Caco-2 (cell line): ENCODE data around the gene NUDT3. TPM values are rescaled to one million over a fixed set of nuclear protein-coding genes. Genes with fewer than 3 reads are reported as not detected.
"Not testable (repeated sequence)": the region's sequence is repeated elsewhere in the genome, so short reads cannot be mapped to it uniquely, and the experiment has no call there.

Experiments used
- BruUV-seq: library from RNA; stranded (reverse); fragments of 400-500 nt; replicated peaks from 2 replicates; lab custom pipeline; 2021; lab: Mats Ljungman, UMichigan
- CTCF ChIA-PET: fragments of 300-600 bp; sonication (Branson Sonifier 250); formaldehyde crosslinking; loops from one replicate; lab custom pipeline; 2022; ENCODE audit warnings: antibody characterized with exemption; lab: Charles Lee
- POLR2A ChIA-PET: fragments of 300-600 bp; sonication (Branson Sonifier 250); formaldehyde crosslinking; loops from one replicate; lab custom pipeline; 2022; ENCODE audit warnings: antibody characterized with exemption; lab: Charles Lee
- DNase-seq, 2 experiments: peaks; one replicate each; pipeline versions ENCODE4 v3.0.0 to v3.0.0-alpha.2; 2020 to 2022
- H3K27me3 ChIP-seq: replicated peaks from 2 replicates; pipeline ENCODE4 v1.6.0; 2011; ENCODE audit warnings: low read length; ENCODE audit not compliant: control insufficient read depth, insufficient read depth
- H3K36me3 ChIP-seq: 2 replicates; pipeline ENCODE4 v1.5.1; 2011; ENCODE audit warnings: low read length; ENCODE audit not compliant: control insufficient read depth, insufficient read depth
- H3K4me1 ChIP-seq: fragments of 250-450 bp; sonication (Bioruptor Pico); 2 replicates; pipeline ENCODE4 v1.5.1; 2020; ENCODE audit warnings: mild to moderate bottlenecking
- H3K4me3 ChIP-seq: 2 replicates; pipeline ENCODE4 v1.5.1; 2011; ENCODE audit warnings: low read depth, mild to moderate bottlenecking, control low read depth, low read length
- H3K9me3 ChIP-seq: fragments of 250-450 bp; sonication (Bioruptor Pico); 2 replicates; pipeline ENCODE4 v1.5.1; 2020; ENCODE audit warnings: mild to moderate bottlenecking, moderate library complexity
- H3K27ac Mint-ChIP-seq: one replicate; pipeline ENCODE4 v1.8.0; 2022; ENCODE audit warnings: mixed read lengths; ENCODE audit not compliant: unreplicated experiment
- H3K27me3 Mint-ChIP-seq: one replicate; pipeline ENCODE4 v1.8.0; 2022; ENCODE audit warnings: mixed read lengths; ENCODE audit not compliant: insufficient read depth, unreplicated experiment
- H3K36me3 Mint-ChIP-seq: one replicate; pipeline ENCODE4 v1.8.0; 2022; ENCODE audit warnings: mild to moderate bottlenecking, mixed read lengths; ENCODE audit not compliant: insufficient read depth, unreplicated experiment
- H3K4me1 Mint-ChIP-seq: one replicate; pipeline ENCODE4 v1.8.0; 2022; ENCODE audit warnings: low read depth, mixed read lengths; ENCODE audit not compliant: unreplicated experiment
- H3K4me3 Mint-ChIP-seq: one replicate; pipeline ENCODE4 v1.8.0; 2022; ENCODE audit warnings: mild to moderate bottlenecking, moderate library complexity, mixed read lengths; ENCODE audit not compliant: unreplicated experiment
- H3K9me3 Mint-ChIP-seq: one replicate; pipeline ENCODE4 v1.8.0; 2022; ENCODE audit warnings: mixed read lengths; ENCODE audit not compliant: unreplicated experiment
- CTCF ChIP-seq, 2 experiments: fragments of 200-600 bp in 1 of 2; IDR thresholded peaks; 1 replicate in 1 of 2; 2 replicates in 1 of 2; pipeline versions ENCODE4 v1.5.1 to v1.8.0; 2011 to 2022; ENCODE audit warnings: antibody characterized with exemption in 1 of 2, control low read depth in 1 of 2, inconsistent platforms in 1 of 2, low read depth in 1 of 2, low read length in 1 of 2, mild to moderate bottlenecking in 1 of 2, moderate library complexity in 1 of 2; ENCODE audit not compliant: insufficient read depth in 1 of 2, severe bottlenecking in 1 of 2, unreplicated experiment in 1 of 2
- intact Hi-C: fragments of 100-400 bp; cut with micrococcal nuclease; formaldehyde crosslinking; loops from one replicate; pipeline ENCODE4 v1.10.0; 2022; ENCODE audit not compliant: unreplicated experiment
- total RNA-seq: library from RNA; stranded (reverse); gene quantifications from 2 replicates; pipeline ENCODE4 v1.2.3, GENCODE V29; 2022

Gene NUDT3
- total RNA-seq, 1 experiment from 2014 or later, result 22.9 TPM

GRCh38 chr6:34378470-34378869 lies 14.0 kb downstream of the NUDT3 start:
- BruUV-seq, result no TSS peak
- no peaks in the 10 kb centered on the region; the same call in 1 of the 2 replicates for H3K36me3 ChIP-seq
- no peaks in the 10 kb centered on the region for H3K27me3 ChIP-seq
- no peak for DNase-seq
- Mint-ChIP-seq H3K27me3 (no peaks in the 10 kb centered on the region), H3K27ac (no peak overlapping the region), H3K9me3 (no peaks in the 10 kb centered on the region), H3K4me1 (peaks cover 2% of the 10 kb centered on the region), H3K36me3 (no peaks in the 10 kb centered on the region), H3K4me3 (no peak overlapping the region)
- ChIA-PET CTCF (no interaction called here), POLR2A (no interaction called here)
- no peaks in the 10 kb centered on the region for H3K9me3 ChIP-seq
- TF ChIP-seq CTCF (IDR thresholded peaks at IDR 0.05; ENCODE audit: insufficient read depth in 1 of 2, low read depth in 1 of 2, low read length in 1 of 2, severe bottlenecking in 1 of 2, unreplicated experiment in 1 of 2), result no peak
- intact Hi-C loops, result no loop called here
- no peak overlapping the region for H3K4me3 ChIP-seq
- H3K4me1 ChIP-seq, result peaks cover 9% of the 10 kb centered on the region

GRCh38 chr6:34377984-34378383 lies 14.5 kb downstream of the NUDT3 start:
- CTCF ChIA-PET, result no interaction called here

GRCh38 chr6:34377571-34377970 lies 14.9 kb downstream of the NUDT3 start:
- H3K9me3 Mint-ChIP-seq, H3K4me3 ChIP-seq, BruUV-seq, DNase-seq, intact Hi-C loops, H3K36me3 Mint-ChIP-seq, H3K4me1 ChIP-seq, H3K27me3 ChIP-seq, H3K4me1 Mint-ChIP-seq, POLR2A ChIA-PET, H3K27me3 Mint-ChIP-seq, H3K9me3 ChIP-seq, H3K36me3 ChIP-seq, H3K27ac Mint-ChIP-seq, CTCF ChIA-PET, H3K4me3 Mint-ChIP-seq: not testable (repeated sequence)

More at GRCh38 chr6:34377984-34378383, 14.5 kb downstream of the NUDT3 start:
- Mint-ChIP-seq H3K27ac (no peak overlapping the region), H3K4me1 (no peaks in the 10 kb centered on the region), H3K27me3 (no peaks in the 10 kb centered on the region), H3K9me3 (no peaks in the 10 kb centered on the region), H3K4me3 (no peak overlapping the region), H3K36me3 (no peaks in the 10 kb centered on the region)
- TF ChIP-seq CTCF (IDR thresholded peaks at IDR 0.05; ENCODE audit: insufficient read depth in 1 of 2, low read depth in 1 of 2, low read length in 1 of 2, severe bottlenecking in 1 of 2, unreplicated experiment in 1 of 2), result no peak
- intact Hi-C loops, result no loop called here
- no peaks in the 10 kb centered on the region for H3K9me3 ChIP-seq
- POLR2A ChIA-PET, result no interaction called here
- no peaks in the 10 kb centered on the region for H3K27me3 ChIP-seq
- H3K4me3 ChIP-seq, result no peak overlapping the region
- H3K36me3 ChIP-seq, result no peaks in the 10 kb centered on the region; the same call in 1 of the 2 replicates
- BruUV-seq, result no TSS peak
- H3K4me1 ChIP-seq, result peaks cover 9% of the 10 kb centered on the region
- DNase-seq, result no peak

- no peaks in the 10 kb centered on the region for H3K9me3 Mint-ChIP-seq
- H3K36me3 ChIP-seq, result no peaks in the 10 kb centered on the region
- H3K27me3 Mint-ChIP-seq, result no peaks in the 10 kb centered on the region
- H3K4me3 Mint-ChIP-seq, result no peak overlapping the region
- H3K27ac Mint-ChIP-seq, result no peak overlapping the region
- no TSS peak for BruUV-seq
- ChIA-PET POLR2A (no interaction called here), CTCF (no interaction called here)
- no peaks in the 10 kb centered on the region for H3K27me3 ChIP-seq
- H3K9me3 ChIP-seq, result no peaks in the 10 kb centered on the region
- TF ChIP-seq CTCF (IDR thresholded peaks at IDR 0.05; ENCODE audit: insufficient read depth in 1 of 2, low read depth in 1 of 2, low read length in 1 of 2, severe bottlenecking in 1 of 2, unreplicated experiment in 1 of 2), result no peak
- H3K4me1 ChIP-seq, result peaks cover 9% of the 10 kb centered on the region
- intact Hi-C loops, result loop anchor here (1.0 kb wide), 1 partner anchor 15 kb away; no protein-coding TSS in a partner anchor
- H3K36me3 Mint-ChIP-seq, result no peaks in the 10 kb centered on the region
- H3K4me3 ChIP-seq, result no peak overlapping the region
- no peak for DNase-seq
- no peaks in the 10 kb centered on the region for H3K4me1 Mint-ChIP-seq
Measured at GRCh38 chr6:34375833-34376232, 16.6 kb downstream of the NUDT3 start.
